ENCODE measurements around the gene CEP164. TPM values are rescaled to one million over a fixed set of nuclear protein-coding genes. Genes with fewer than 3 reads are reported as not detected.

CEP164 gene
- total RNA-seq, 1 donor from 2014 or later: 32.3 TPM

GRCh38 chr11:117378976-117379865 is 51.6 kb downstream of the CEP164 start:
- intact Hi-C loops (cut with micrococcal nuclease): no loop called here
- Mint-ChIP-seq H3K9me3 (no peaks in the 10 kb centered on the region), H3K27ac (no peak overlapping the region), H3K27me3 (ENCODE audit: low read depth) (no peaks in the 10 kb centered on the region), H3K4me3 (ENCODE audit: low read depth) (no peak overlapping the region), H3K4me1 (ENCODE audit: low read depth) (no peaks in the 10 kb centered on the region), H3K36me3 (ENCODE audit: low read depth) (peaks cover 17% of the 10 kb centered on the region)
- no peak for DNase-seq (ENCODE audit: low spot score)

- H3K27ac Mint-ChIP-seq: no peak overlapping the region
- H3K4me1 Mint-ChIP-seq (ENCODE audit: low read depth): no peaks in the 10 kb centered on the region
- no peaks in the 10 kb centered on the region for H3K27me3 Mint-ChIP-seq (ENCODE audit: low read depth)
- no peak for DNase-seq (ENCODE audit: low spot score)
- H3K36me3 Mint-ChIP-seq (ENCODE audit: low read depth): peaks cover 13% of the 10 kb centered on the region
- H3K4me3 Mint-ChIP-seq (ENCODE audit: low read depth): no peak overlapping the region
- H3K9me3 Mint-ChIP-seq: no peaks in the 10 kb centered on the region
- intact Hi-C loops (cut with micrococcal nuclease): no loop called here
These were observed 53.0 kb downstream of the CEP164 start for GRCh38 chr11:117380676-117381075.

- Mint-ChIP-seq H3K36me3 (ENCODE audit: low read depth) (peaks cover 7% of the 10 kb centered on the region), H3K4me1 (ENCODE audit: low read depth) (no peaks in the 10 kb centered on the region), H3K27me3 (ENCODE audit: low read depth) (no peaks in the 10 kb centered on the region), H3K27ac (no peak overlapping the region), H3K4me3 (ENCODE audit: low read depth) (no peak overlapping the region), H3K9me3 (no peaks in the 10 kb centered on the region)
- DNase-seq (ENCODE audit: low spot score): no peak
- intact Hi-C loops (cut with micrococcal nuclease): no loop called here
These were observed 54.1 kb downstream of the CEP164 start for GRCh38 chr11:117381481-117382387.

GRCh38 chr11:117382746-117383145 is 55.1 kb downstream of the CEP164 start:
- H3K4me1 Mint-ChIP-seq (ENCODE audit: low read depth): no peaks in the 10 kb centered on the region
- H3K27me3 Mint-ChIP-seq (ENCODE audit: low read depth): no peaks in the 10 kb centered on the region
- H3K4me3 Mint-ChIP-seq (ENCODE audit: low read depth): no peak overlapping the region
- no peak overlapping the region for H3K27ac Mint-ChIP-seq
- DNase-seq (ENCODE audit: low spot score): no peak
- H3K36me3 Mint-ChIP-seq (ENCODE audit: low read depth): peaks cover 7% of the 10 kb centered on the region
- no peaks in the 10 kb centered on the region for H3K9me3 Mint-ChIP-seq
- intact Hi-C loops (cut with micrococcal nuclease): no loop called here

- intact Hi-C loops (cut with micrococcal nuclease): no loop called here
- DNase-seq (ENCODE audit: low spot score): no peak
- Mint-ChIP-seq H3K4me3 (ENCODE audit: low read depth) (no peak overlapping the region), H3K27me3 (ENCODE audit: low read depth) (no peaks in the 10 kb centered on the region), H3K27ac (no peak overlapping the region), H3K9me3 (no peaks in the 10 kb centered on the region), H3K4me1 (ENCODE audit: low read depth) (peaks cover under 1% of the 10 kb centered on the region), H3K36me3 (ENCODE audit: low read depth) (peaks cover 7% of the 10 kb centered on the region)
These were observed 56.4 kb downstream of the CEP164 start for GRCh38 chr11:117384045-117384444.

GRCh38 chr11:117385471-117385870 is 57.8 kb downstream of the CEP164 start:
- DNase-seq (ENCODE audit: low spot score): no peak
- peaks cover 14% of the 10 kb centered on the region for H3K36me3 Mint-ChIP-seq (ENCODE audit: low read depth)
- H3K27ac Mint-ChIP-seq: no peak overlapping the region
- H3K4me3 Mint-ChIP-seq (ENCODE audit: low read depth): no peak overlapping the region
- intact Hi-C loops (cut with micrococcal nuclease): no loop called here
- no peaks in the 10 kb centered on the region for H3K9me3 Mint-ChIP-seq
- H3K4me1 Mint-ChIP-seq (ENCODE audit: low read depth): peaks cover 3% of the 10 kb centered on the region
- H3K27me3 Mint-ChIP-seq (ENCODE audit: low read depth): no peaks in the 10 kb centered on the region

- intact Hi-C loops (cut with micrococcal nuclease): no loop called here
- Mint-ChIP-seq H3K4me3 (ENCODE audit: low read depth) (no peak overlapping the region), H3K36me3 (ENCODE audit: low read depth) (peaks cover 11% of the 10 kb centered on the region), H3K27me3 (ENCODE audit: low read depth) (no peaks in the 10 kb centered on the region), H3K27ac (no peak overlapping the region), H3K9me3 (no peaks in the 10 kb centered on the region), H3K4me1 (ENCODE audit: low read depth) (peaks cover 3% of the 10 kb centered on the region)
- DNase-seq (ENCODE audit: low spot score): no peak
These were observed 58.3 kb downstream of the CEP164 start for GRCh38 chr11:117385906-117386305.

- peaks cover 11% of the 10 kb centered on the region for H3K36me3 Mint-ChIP-seq (ENCODE audit: low read depth)
- H3K4me3 Mint-ChIP-seq (ENCODE audit: low read depth): no peak overlapping the region
These were observed 60.5 kb downstream of the CEP164 start for GRCh38 chr11:117387992-117388755.

GRCh38 chr11:117390743-117391142 is 63.1 kb downstream of the CEP164 start:
- Mint-ChIP-seq H3K4me3 (ENCODE audit: low read depth) (no peak overlapping the region), H3K27me3 (ENCODE audit: low read depth) (no peaks in the 10 kb centered on the region), H3K9me3 (no peaks in the 10 kb centered on the region), H3K27ac (no peak overlapping the region), H3K36me3 (ENCODE audit: low read depth) (peaks cover 30% of the 10 kb centered on the region), H3K4me1 (ENCODE audit: low read depth) (peaks cover 3% of the 10 kb centered on the region)
- intact Hi-C loops (cut with micrococcal nuclease): no loop called here
- DNase-seq (ENCODE audit: low spot score): no peak

More at GRCh38 chr11:117387992-117388755, 60.5 kb downstream of the CEP164 start:
- Mint-ChIP-seq H3K27ac (no peak overlapping the region), H3K9me3 (no peaks in the 10 kb centered on the region), H3K4me1 (ENCODE audit: low read depth) (peaks cover 3% of the 10 kb centered on the region), H3K27me3 (ENCODE audit: low read depth) (no peaks in the 10 kb centered on the region)
- intact Hi-C loops (cut with micrococcal nuclease): no loop called here
- no peak for DNase-seq (ENCODE audit: low spot score)

GRCh38 chr11:117391181-117391580 is 63.5 kb downstream of the CEP164 start:
- no peak for DNase-seq (ENCODE audit: low spot score)
- Mint-ChIP-seq H3K4me1 (ENCODE audit: low read depth) (peaks cover 3% of the 10 kb centered on the region), H3K36me3 (ENCODE audit: low read depth) (peaks cover 33% of the 10 kb centered on the region), H3K27me3 (ENCODE audit: low read depth) (no peaks in the 10 kb centered on the region), H3K9me3 (no peaks in the 10 kb centered on the region), H3K27ac (no peak overlapping the region), H3K4me3 (ENCODE audit: low read depth) (no peak overlapping the region)
- intact Hi-C loops (cut with micrococcal nuclease): no loop called here

- no peaks in the 10 kb centered on the region for H3K27me3 Mint-ChIP-seq (ENCODE audit: low read depth)
- intact Hi-C loops (cut with micrococcal nuclease): no loop called here
- no peak for DNase-seq (ENCODE audit: low spot score)
- peaks cover 3% of the 10 kb centered on the region for H3K4me1 Mint-ChIP-seq (ENCODE audit: low read depth)
- no peak overlapping the region for H3K4me3 Mint-ChIP-seq (ENCODE audit: low read depth)
- peaks cover 43% of the 10 kb centered on the region for H3K36me3 Mint-ChIP-seq (ENCODE audit: low read depth)
- no peak overlapping the region for H3K27ac Mint-ChIP-seq
- H3K9me3 Mint-ChIP-seq: no peaks in the 10 kb centered on the region
These were observed 64.5 kb downstream of the CEP164 start for GRCh38 chr11:117392001-117392690.

- DNase-seq (ENCODE audit: low spot score): no peak
- Mint-ChIP-seq H3K4me3 (ENCODE audit: low read depth) (no peak overlapping the region), H3K36me3 (ENCODE audit: low read depth) (peaks cover 51% of the 10 kb centered on the region), H3K27me3 (ENCODE audit: low read depth) (no peaks in the 10 kb centered on the region), H3K4me1 (ENCODE audit: low read depth) (peaks cover 3% of the 10 kb centered on the region), H3K9me3 (no peaks in the 10 kb centered on the region), H3K27ac (no peak overlapping the region)
- intact Hi-C loops (cut with micrococcal nuclease): no loop called here
These were observed 65.3 kb downstream of the CEP164 start for GRCh38 chr11:117392979-117393378.

All from activated T-helper 2 cell treated with anti-CD3 and anti-CD28 coated beads, Interferon-gamma antibody, Interleukin-2, Interleukin-4, amounts not matched to agents 10 μg/mL and 5 μg/mL and 100 μg/mL, durations not matched to agents 14 hours and 24 hours and 36 hours (primary cell).